ENCODE measurements around the gene ZNF316. TPM values are rescaled to one million over a fixed set of nuclear protein-coding genes. Genes with fewer than 3 reads are reported as not detected.

Gene ZNF316
- total and polyA plus RNA-seq, 8 donors, result 12.4 to 52.6 (median 17.0) TPM

GRCh38 chr7:6590645-6591110 is 46.4 kb upstream of the ZNF316 start:
- DNase-seq (no peak), FAIRE-seq (no peak), ATAC-seq (peak in 2 of 4 donors; percentile 24 to 43)
- Histone ChIP-seq H3K9me3 (no peaks in the 10 kb centered on the region), H3K27ac (peak overlapping the region; percentile 63 to 84 (median 75)), H3K4me1 (peaks cover 0 to 9% (median 0%) of the 10 kb centered on the region in 3 donors), H3K27me3 (no peaks in the 10 kb centered on the region), H3K4me3 (peak overlapping the region; percentile 64 to 99 (median 82)), H3K36me3 (peaks cover 2 to 23% (median 3%) of the 10 kb centered on the region in 3 donors)
- intact Hi-C loops (cut with DNase I), result no loop called here
- TF ChIP-seq, protein P1, sequence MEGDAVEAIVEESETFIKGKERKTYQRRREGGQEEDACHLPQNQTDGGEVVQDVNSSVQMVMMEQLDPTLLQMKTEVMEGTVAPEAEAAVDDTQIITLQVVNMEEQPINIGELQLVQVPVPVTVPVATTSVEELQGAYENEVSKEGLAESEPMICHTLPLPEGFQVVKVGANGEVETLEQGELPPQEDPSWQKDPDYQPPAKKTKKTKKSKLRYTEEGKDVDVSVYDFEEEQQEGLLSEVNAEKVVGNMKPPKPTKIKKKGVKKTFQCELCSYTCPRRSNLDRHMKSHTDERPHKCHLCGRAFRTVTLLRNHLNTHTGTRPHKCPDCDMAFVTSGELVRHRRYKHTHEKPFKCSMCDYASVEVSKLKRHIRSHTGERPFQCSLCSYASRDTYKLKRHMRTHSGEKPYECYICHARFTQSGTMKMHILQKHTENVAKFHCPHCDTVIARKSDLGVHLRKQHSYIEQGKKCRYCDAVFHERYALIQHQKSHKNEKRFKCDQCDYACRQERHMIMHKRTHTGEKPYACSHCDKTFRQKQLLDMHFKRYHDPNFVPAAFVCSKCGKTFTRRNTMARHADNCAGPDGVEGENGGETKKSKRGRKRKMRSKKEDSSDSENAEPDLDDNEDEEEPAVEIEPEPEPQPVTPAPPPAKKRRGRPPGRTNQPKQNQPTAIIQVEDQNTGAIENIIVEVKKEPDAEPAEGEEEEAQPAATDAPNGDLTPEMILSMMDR (IDR thresholded peaks at IDR 0.05), result no peak
- WGBS, 2 donors, result 4% methylated on average over 10 of the region's 10 CpGs

DNA sequence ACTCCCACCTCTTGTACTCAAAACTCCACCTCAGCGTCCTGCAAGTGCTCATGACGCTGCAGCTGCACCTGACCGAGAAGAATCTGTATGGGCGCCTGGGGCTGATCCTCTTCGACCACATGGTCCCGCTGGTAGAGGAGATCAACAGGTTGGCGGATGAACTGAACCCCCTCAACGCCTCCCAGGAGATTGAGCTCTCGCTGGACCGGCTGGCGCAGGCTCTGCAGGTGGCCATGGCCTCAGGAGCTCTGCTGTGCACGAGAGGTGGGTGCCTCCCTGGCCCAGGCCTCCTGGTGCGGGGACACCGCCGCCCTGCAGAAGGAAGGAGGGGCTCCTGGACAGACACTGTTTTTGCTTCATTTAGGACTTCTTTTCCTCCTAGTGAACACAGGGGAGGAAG is 37.0 kb upstream of the ZNF316 start:
- intact Hi-C loops (cut with DNase I), result no loop called here
- TF ChIP-seq, protein P1 (IDR thresholded peaks at IDR 0.05), result no peak
- no peak for ATAC-seq
- H3K27me3 ChIP-seq, result no peaks in the 10 kb centered on the region
- no peak for DNase-seq
- peaks cover 1 to 44% (median 17%) of the 10 kb centered on the region in 3 donors for H3K36me3 ChIP-seq
- no peak overlapping the region for H3K27ac ChIP-seq
- 93 to 94% methylated on average over 15 of the region's 15 CpGs for WGBS, 2 donors
- H3K4me3 ChIP-seq, result no peak overlapping the region
- FAIRE-seq, result no peak
- no peaks in the 10 kb centered on the region for H3K4me1 ChIP-seq
- no peaks in the 10 kb centered on the region for H3K9me3 ChIP-seq

DNA sequence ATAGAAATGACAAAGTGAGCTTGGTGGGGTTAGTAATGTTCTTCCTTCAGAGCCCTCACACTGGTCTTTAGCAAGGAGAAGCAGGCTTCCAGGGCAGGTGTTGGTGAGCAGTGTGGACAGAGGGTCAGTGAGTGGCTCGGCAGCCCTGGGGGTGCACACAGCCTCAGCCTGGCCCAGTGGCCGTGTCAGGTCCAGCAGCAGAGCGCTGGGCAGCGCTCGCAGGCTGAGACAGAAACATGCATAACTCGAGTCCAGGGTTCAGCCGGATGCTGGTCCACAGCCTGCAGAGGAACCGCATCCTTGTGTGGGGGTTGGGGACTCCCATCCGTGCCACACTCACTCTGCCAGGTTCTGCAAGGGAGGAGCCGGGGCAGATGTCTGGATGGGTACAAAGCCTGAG is 32.7 kb upstream of the ZNF316 start:
- TF ChIP-seq, protein P1 (IDR thresholded peaks at IDR 0.05), result no peak
- no peak for FAIRE-seq
- 92 to 95% methylated on average over 10 of the region's 10 CpGs for WGBS, 2 donors
- intact Hi-C loops (cut with DNase I), result no loop called here
- Histone ChIP-seq H3K4me1 (no peaks in the 10 kb centered on the region), H3K27me3 (no peaks in the 10 kb centered on the region), H3K27ac (no peak overlapping the region), H3K4me3 (no peak overlapping the region), H3K9me3 (no peaks in the 10 kb centered on the region), H3K36me3 (peaks cover 0 to 13% (median 7%) of the 10 kb centered on the region in 3 donors)
- no peak for DNase-seq
- ATAC-seq, result no peak

DNA sequence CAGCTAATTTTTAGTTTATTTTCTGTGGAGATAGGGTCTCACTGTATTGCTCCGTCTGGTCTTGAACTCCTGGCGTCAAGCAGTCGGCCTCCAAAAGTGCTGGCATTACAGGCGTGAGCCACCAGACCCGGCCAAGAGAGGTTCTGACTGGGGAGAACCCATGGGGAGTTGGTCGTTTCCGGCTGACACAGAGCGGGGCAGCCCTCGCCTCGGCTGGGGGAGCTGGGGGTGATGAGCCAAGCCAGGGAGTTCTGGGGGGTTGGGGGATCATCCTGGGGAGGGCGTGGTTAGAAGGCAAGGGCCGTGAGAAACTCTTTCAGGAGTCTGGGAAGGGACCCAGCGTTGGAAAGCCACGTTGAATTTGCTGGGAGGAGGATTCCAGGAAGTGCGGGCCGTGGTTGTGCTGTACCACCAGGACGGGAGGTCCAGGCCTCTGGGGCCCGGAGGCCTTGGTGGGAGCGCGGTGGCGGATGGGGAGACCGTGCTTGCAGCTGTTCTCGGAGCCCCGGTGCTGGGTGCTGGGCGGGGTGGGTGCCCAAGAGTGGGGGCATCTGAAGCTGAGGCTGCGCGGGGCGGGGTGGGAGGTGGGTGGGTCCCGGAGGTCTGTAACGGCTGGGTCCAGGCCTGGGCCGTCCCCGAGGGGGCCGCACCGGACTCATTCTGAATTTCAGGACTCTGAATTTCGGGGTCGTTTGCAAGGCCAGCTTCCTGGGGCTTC is 30.1 kb upstream of the ZNF316 start:
- no peaks in the 10 kb centered on the region for H3K9me3 ChIP-seq
- FAIRE-seq (no peak), ATAC-seq (no peak), DNase-seq (peak in 1 of 6 donors; percentile 62)
- no peaks in the 10 kb centered on the region for H3K36me3 ChIP-seq
- H3K27ac ChIP-seq, result no peak overlapping the region
- H3K27me3 ChIP-seq, result no peaks in the 10 kb centered on the region
- 92 to 94% methylated on average over 35 to 36 of the region's 36 CpGs for whole genome bisulfite sequencing, 2 donors
- H3K4me3 ChIP-seq, result no peak overlapping the region
- intact Hi-C loops (cut with DNase I), result no loop called here
- H3K4me1 ChIP-seq, result no peaks in the 10 kb centered on the region
- TF ChIP-seq, protein P1 (IDR thresholded peaks at IDR 0.05), result no peak

GRCh38 chr7:6607651-6608051 is 29.5 kb upstream of the ZNF316 start:
- 93 to 94% methylated on average over 38 of the region's 38 CpGs for WGBS, 2 donors
- TF ChIP-seq, protein P1 (IDR thresholded peaks at IDR 0.05), result no peak
- no peaks in the 10 kb centered on the region for H3K4me1 ChIP-seq
- H3K9me3 ChIP-seq, result no peaks in the 10 kb centered on the region
- no peaks in the 10 kb centered on the region for H3K36me3 ChIP-seq
- intact Hi-C loops (cut with DNase I), result no loop called here
- ATAC-seq (peak in 1 of 4 donors; percentile 14), FAIRE-seq (no peak), DNase-seq (peak in 1 of 6 donors; percentile 76)
- no peaks in the 10 kb centered on the region for H3K27me3 ChIP-seq
- H3K4me3 ChIP-seq, result no peak overlapping the region
- no peak overlapping the region for H3K27ac ChIP-seq

All from pancreas (tissue), 10 donors.